IPS-18a (cell line): ENCODE results near the gene RREB1.

Experiments used
- H3K27ac ChIP-seq: one replicate; pipeline ENCODE4 v1.5.1; 2013; ENCODE audit warnings: low read length
- H3K27me3 ChIP-seq: one replicate; pipeline ENCODE4 v1.6.1; 2013; ENCODE audit warnings: mild to moderate bottlenecking, low read length; ENCODE audit not compliant: control insufficient read depth, insufficient read depth
- H3K36me3 ChIP-seq: one replicate; pipeline ENCODE4 v1.6.1; 2013; ENCODE audit warnings: low read depth, low read length; ENCODE audit not compliant: control insufficient read depth
- H3K4me1 ChIP-seq: one replicate; pipeline ENCODE4 v1.6.1; 2013; ENCODE audit warnings: low read depth, low read length; ENCODE audit not compliant: control insufficient read depth
- H3K4me3 ChIP-seq: one replicate; pipeline ENCODE4 v1.5.1; 2013; ENCODE audit warnings: low read length
- H3K9ac ChIP-seq: one replicate; pipeline ENCODE4 v1.6.1; 2013; ENCODE audit warnings: mild to moderate bottlenecking, low read length, moderate library complexity
- H3K9me3 ChIP-seq: one replicate; pipeline ENCODE4 v1.6.1; 2013; ENCODE audit warnings: low read depth, low read length; ENCODE audit not compliant: control insufficient read depth

Gene RREB1

GRCh38 chr6:7202950-7203349 lies 95.2 kb downstream of the RREB1 start:
- no peaks in the 10 kb centered on the region for H3K9me3 ChIP-seq

GRCh38 chr6:7203939-7204338 lies 96.2 kb downstream of the RREB1 start:
- H3K4me3 ChIP-seq = no peak overlapping the region
- H3K36me3 ChIP-seq = peaks cover 3% of the 10 kb centered on the region
- no peaks in the 10 kb centered on the region for H3K27me3 ChIP-seq
- no peak overlapping the region for H3K9ac ChIP-seq
- no peaks in the 10 kb centered on the region for H3K4me1 ChIP-seq
- no peaks in the 10 kb centered on the region for H3K9me3 ChIP-seq
- no peak overlapping the region for H3K27ac ChIP-seq

More at GRCh38 chr6:7202950-7203349, 95.2 kb downstream of the RREB1 start:
- no peaks in the 10 kb centered on the region for H3K4me1 ChIP-seq
- H3K4me3 ChIP-seq = no peak overlapping the region
- H3K9ac ChIP-seq = no peak overlapping the region
- no peaks in the 10 kb centered on the region for H3K27me3 ChIP-seq
- H3K36me3 ChIP-seq = peaks cover 3% of the 10 kb centered on the region
- H3K27ac ChIP-seq = no peak overlapping the region

- H3K4me1 ChIP-seq = no peaks in the 10 kb centered on the region
- H3K9ac ChIP-seq = no peak overlapping the region
- H3K27ac ChIP-seq = no peak overlapping the region
- peaks cover 3% of the 10 kb centered on the region for H3K36me3 ChIP-seq
- H3K27me3 ChIP-seq = no peaks in the 10 kb centered on the region
- H3K4me3 ChIP-seq = no peak overlapping the region
- H3K9me3 ChIP-seq = no peaks in the 10 kb centered on the region
Observed at GRCh38 chr6:7204726-7205125, 97.0 kb downstream of the RREB1 start.

- no peaks in the 10 kb centered on the region for H3K9me3 ChIP-seq
- no peak overlapping the region for H3K9ac ChIP-seq
- H3K36me3 ChIP-seq = peaks cover 14% of the 10 kb centered on the region
- H3K27ac ChIP-seq = no peak overlapping the region
- no peaks in the 10 kb centered on the region for H3K4me1 ChIP-seq
- no peak overlapping the region for H3K4me3 ChIP-seq
- no peaks in the 10 kb centered on the region for H3K27me3 ChIP-seq
Observed at GRCh38 chr6:7207720-7208119, 100.0 kb downstream of the RREB1 start.

GRCh38 chr6:7213416-7213815 lies 105.7 kb downstream of the RREB1 start:
- H3K9me3 ChIP-seq = no peaks in the 10 kb centered on the region
- no peak overlapping the region for H3K9ac ChIP-seq
- H3K27ac ChIP-seq = no peak overlapping the region
- H3K36me3 ChIP-seq = peaks cover 33% of the 10 kb centered on the region
- H3K4me3 ChIP-seq = no peak overlapping the region
- H3K27me3 ChIP-seq = no peaks in the 10 kb centered on the region
- H3K4me1 ChIP-seq = no peaks in the 10 kb centered on the region

GRCh38 chr6:7214468-7214867 lies 106.7 kb downstream of the RREB1 start:
- H3K36me3 ChIP-seq = peaks cover 33% of the 10 kb centered on the region
- H3K9ac ChIP-seq = no peak overlapping the region

GRCh38 chr6:7215131-7215530 lies 107.4 kb downstream of the RREB1 start:
- peaks cover 33% of the 10 kb centered on the region for H3K36me3 ChIP-seq
- H3K9me3 ChIP-seq = no peaks in the 10 kb centered on the region
- no peak overlapping the region for H3K4me3 ChIP-seq
- H3K9ac ChIP-seq = no peak overlapping the region
- H3K4me1 ChIP-seq = no peaks in the 10 kb centered on the region
- no peak overlapping the region for H3K27ac ChIP-seq
- H3K27me3 ChIP-seq = no peaks in the 10 kb centered on the region

More at GRCh38 chr6:7214468-7214867, 106.7 kb downstream of the RREB1 start:
- H3K9me3 ChIP-seq = no peaks in the 10 kb centered on the region
- H3K27me3 ChIP-seq = no peaks in the 10 kb centered on the region
- no peaks in the 10 kb centered on the region for H3K4me1 ChIP-seq
- H3K27ac ChIP-seq = no peak overlapping the region
- no peak overlapping the region for H3K4me3 ChIP-seq

- H3K4me3 ChIP-seq = no peak overlapping the region
- no peaks in the 10 kb centered on the region for H3K27me3 ChIP-seq
- H3K4me1 ChIP-seq = no peaks in the 10 kb centered on the region
- no peak overlapping the region for H3K9ac ChIP-seq
- peaks cover 33% of the 10 kb centered on the region for H3K36me3 ChIP-seq
- no peaks in the 10 kb centered on the region for H3K9me3 ChIP-seq
- no peak overlapping the region for H3K27ac ChIP-seq
Observed at GRCh38 chr6:7215798-7216231, 108.1 kb downstream of the RREB1 start.

- Histone ChIP-seq H3K4me3 (no peak overlapping the region), H3K27ac (no peak overlapping the region), H3K4me1 (no peaks in the 10 kb centered on the region), H3K9ac (no peak overlapping the region), H3K27me3 (no peaks in the 10 kb centered on the region), H3K9me3 (no peaks in the 10 kb centered on the region), H3K36me3 (peaks cover 25% of the 10 kb centered on the region)
Observed at GRCh38 chr6:7216941-7217621, 109.3 kb downstream of the RREB1 start.

- no peak overlapping the region for H3K9ac ChIP-seq
- peaks cover 19% of the 10 kb centered on the region for H3K36me3 ChIP-seq
- no peaks in the 10 kb centered on the region for H3K27me3 ChIP-seq
- H3K9me3 ChIP-seq = no peaks in the 10 kb centered on the region
- no peaks in the 10 kb centered on the region for H3K4me1 ChIP-seq
- no peak overlapping the region for H3K27ac ChIP-seq
- H3K4me3 ChIP-seq = no peak overlapping the region
Observed at GRCh38 chr6:7218406-7218988, 110.7 kb downstream of the RREB1 start.

GRCh38 chr6:7219310-7219709 lies 111.5 kb downstream of the RREB1 start:
- Histone ChIP-seq H3K9me3 (no peaks in the 10 kb centered on the region), H3K36me3 (peaks cover 12% of the 10 kb centered on the region), H3K27ac (no peak overlapping the region), H3K27me3 (no peaks in the 10 kb centered on the region), H3K4me1 (peaks cover 1% of the 10 kb centered on the region), H3K4me3 (no peak overlapping the region), H3K9ac (no peak overlapping the region)

- Histone ChIP-seq H3K27me3 (no peaks in the 10 kb centered on the region), H3K4me3 (no peak overlapping the region), H3K9me3 (no peaks in the 10 kb centered on the region), H3K36me3 (no peaks in the 10 kb centered on the region), H3K4me1 (peaks cover 12% of the 10 kb centered on the region), H3K9ac (no peak overlapping the region), H3K27ac (no peak overlapping the region)
Observed at GRCh38 chr6:7222197-7222596, 114.4 kb downstream of the RREB1 start.
